Epidermal melanocyte (primary cell): Measurements from ENCODE around the gene MAPK8IP3.

Experiments
- DNase-seq: peaks from one replicate; pipeline ENCODE4 v3.0.0; 2011; ENCODE audit warnings: low spot score; ENCODE audit not compliant: insufficient read length

Gene MAPK8IP3

GRCh38 chr16:1734816-1735215 lies 28.8 kb downstream of the MAPK8IP3 start:
- no peak for DNase-seq

- DNase-seq = no peak
These were observed 34.2 kb downstream of the MAPK8IP3 start for GRCh38 chr16:1740234-1740633.

GRCh38 chr16:1740781-1741490 lies 34.9 kb downstream of the MAPK8IP3 start:
- DNase-seq = no peak

GRCh38 chr16:1741553-1742165 lies 35.7 kb downstream of the MAPK8IP3 start:
- DNase-seq = no peak

- no peak for DNase-seq
These were observed 37.7 kb downstream of the MAPK8IP3 start for GRCh38 chr16:1743376-1744337.

- no peak for DNase-seq
These were observed 38.4 kb downstream of the MAPK8IP3 start for GRCh38 chr16:1744338-1744840.

GRCh38 chr16:1745181-1745899 lies 39.3 kb downstream of the MAPK8IP3 start:
- DNase-seq = no peak

GRCh38 chr16:1745900-1746692 lies 40.1 kb downstream of the MAPK8IP3 start:
- peak; percentile 57 for DNase-seq

GRCh38 chr16:1746693-1747195 lies 40.7 kb downstream of the MAPK8IP3 start:
- no peak for DNase-seq

GRCh38 chr16:1747934-1748333 lies 41.9 kb downstream of the MAPK8IP3 start:
- DNase-seq = no peak

- DNase-seq = no peak
These were observed 43.4 kb downstream of the MAPK8IP3 start for GRCh38 chr16:1749152-1750117.

- no peak for DNase-seq
These were observed 46.0 kb downstream of the MAPK8IP3 start for GRCh38 chr16:1751946-1752345.

GRCh38 chr16:1752853-1753252 lies 46.9 kb downstream of the MAPK8IP3 start:
- DNase-seq = no peak

GRCh38 chr16:1754204-1754603 lies 48.2 kb downstream of the MAPK8IP3 start:
- no peak for DNase-seq

- no peak for DNase-seq
These were observed 51.9 kb downstream of the MAPK8IP3 start for GRCh38 chr16:1757714-1758461.

GRCh38 chr16:1758923-1759322 lies 52.9 kb downstream of the MAPK8IP3 start:
- DNase-seq = no peak

- DNase-seq = no peak
These were observed 53.5 kb downstream of the MAPK8IP3 start for GRCh38 chr16:1759511-1759910.

- DNase-seq = no peak
These were observed 54.9 kb downstream of the MAPK8IP3 start for GRCh38 chr16:1760911-1761310.
